Measurements from ENCODE around the gene CFAP299.
"Not testable (repeated sequence)": the region's sequence is repeated elsewhere in the genome, so short reads cannot be mapped to it uniquely, and the experiment has no call there.

CFAP299 gene

GRCh38 chr4:80613470-80613869 is 277.9 kb downstream of the CFAP299 start:
- no peak for DNase-seq

GRCh38 chr4:80614319-80614718 is 278.8 kb downstream of the CFAP299 start:
- no peak for DNase-seq

DNA sequence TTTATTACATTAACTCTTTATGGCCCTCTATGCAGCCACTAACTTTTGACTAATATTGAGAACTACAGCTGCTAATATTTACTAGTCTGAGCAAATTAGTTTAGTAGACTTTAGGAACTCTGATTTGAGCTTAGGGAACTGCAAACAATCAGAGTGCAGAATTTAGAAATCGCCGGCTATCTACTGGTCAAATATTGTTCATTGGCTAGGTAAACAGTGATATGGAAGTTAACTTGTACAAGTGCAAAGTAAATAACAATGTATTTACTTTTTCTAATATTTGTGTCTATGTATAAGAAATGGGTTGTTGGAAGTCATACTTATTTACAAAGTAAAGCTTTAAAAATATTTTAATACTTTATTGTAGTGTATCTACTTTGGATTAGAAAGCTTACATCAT is 279.6 kb downstream of the CFAP299 start:
- no peak for DNase-seq

DNA sequence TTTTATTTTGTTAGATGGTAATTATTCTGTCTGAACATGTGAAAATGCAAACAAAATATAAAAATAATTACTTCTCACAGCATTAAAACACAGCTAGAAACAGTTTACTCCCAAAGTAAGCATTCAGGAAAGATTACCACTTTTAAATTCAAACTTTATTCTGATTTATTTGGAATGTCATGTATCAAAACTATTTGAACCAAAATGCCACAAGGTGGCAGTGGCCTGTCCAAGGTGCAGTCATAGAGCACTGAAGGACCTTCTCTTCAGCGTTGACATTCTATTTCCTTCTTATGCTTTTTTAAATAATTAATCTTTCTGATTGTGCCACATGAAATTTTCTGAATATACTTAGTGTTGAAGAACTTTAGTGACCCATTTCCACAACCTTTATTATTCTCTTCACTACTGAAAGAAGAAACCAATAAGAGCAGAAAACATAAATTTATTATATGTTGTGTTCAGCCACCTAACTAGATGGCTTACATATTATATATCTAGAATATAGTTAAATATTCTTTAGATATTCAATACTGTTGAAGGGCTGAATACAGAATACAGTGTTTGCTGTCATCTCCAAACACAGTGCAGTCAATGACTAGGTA is 283.6 kb downstream of the CFAP299 start:
- DNase-seq = no peak

DNA sequence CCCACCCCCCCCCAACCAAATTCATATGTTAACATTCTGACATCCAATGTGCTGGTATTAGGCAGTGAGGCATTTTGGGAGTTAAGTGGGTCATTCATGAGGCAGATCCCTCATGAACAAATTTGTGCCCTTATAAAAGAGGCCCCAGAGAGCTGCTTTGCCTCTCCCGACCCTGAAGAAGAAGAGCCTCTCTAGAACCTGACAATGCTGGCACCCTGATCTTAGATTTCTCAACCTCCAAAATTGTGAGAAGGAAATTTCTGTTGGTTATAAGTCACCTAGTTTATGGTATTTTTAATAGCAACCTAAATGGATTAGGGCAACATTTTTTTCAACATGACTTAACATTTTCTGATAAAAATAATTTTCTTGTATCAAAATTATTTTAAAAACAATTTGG is 296.3 kb downstream of the CFAP299 start:
- no peak for DNase-seq

- no peak for DNase-seq
Measured at GRCh38 chr4:80637190-80637589, 301.7 kb downstream of the CFAP299 start.

GRCh38 chr4:80646061-80646460 is 310.5 kb downstream of the CFAP299 start:
- no peak for DNase-seq

GRCh38 chr4:80655662-80656061 is 320.1 kb downstream of the CFAP299 start:
- DNase-seq = no peak

DNA sequence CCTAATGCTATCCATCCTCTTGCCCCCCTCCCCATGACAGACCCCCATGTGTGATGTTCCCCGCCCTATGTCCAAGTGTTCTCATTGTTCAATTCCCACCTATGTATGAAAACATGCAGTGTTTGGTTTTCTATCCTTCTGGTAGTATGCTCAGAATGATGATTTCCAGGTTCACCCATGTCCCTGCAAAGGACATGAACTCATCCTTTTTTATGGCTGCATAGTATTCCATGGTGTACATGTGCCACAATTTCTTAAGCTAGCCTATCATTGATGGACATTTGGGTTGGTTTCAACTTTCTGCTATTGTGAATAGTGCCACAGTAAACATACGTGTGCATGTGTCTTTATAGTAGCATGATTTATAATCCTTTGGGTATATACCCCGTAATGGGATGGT is 334.6 kb downstream of the CFAP299 start:
- DNase-seq = not testable (repeated sequence)

DNA sequence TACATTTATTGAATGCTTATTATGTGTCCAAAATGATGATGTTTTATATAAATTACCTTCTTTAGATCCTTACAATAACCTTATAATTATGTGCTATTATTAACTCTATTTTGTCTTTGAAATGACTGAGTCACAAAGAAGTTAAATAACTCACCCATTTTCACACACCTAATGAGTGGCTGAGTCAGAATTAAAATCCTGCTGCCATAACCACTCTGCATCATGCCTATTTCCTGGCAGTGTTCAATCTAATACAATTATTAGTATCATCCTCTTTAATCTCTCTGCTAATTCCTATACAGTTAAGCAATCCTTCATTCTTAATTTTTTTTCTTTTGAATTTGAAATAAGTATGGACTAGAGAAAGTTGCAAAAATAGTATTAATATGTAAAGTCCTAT is 342.9 kb downstream of the CFAP299 start:
- DNase-seq = no peak

- no peak for DNase-seq
Measured at GRCh38 chr4:80680934-80681333, 345.4 kb downstream of the CFAP299 start.

GRCh38 chr4:80685214-80685613 is 349.7 kb downstream of the CFAP299 start:
- DNase-seq = no peak

GRCh38 chr4:80687736-80688135 is 352.2 kb downstream of the CFAP299 start:
- not testable (repeated sequence) for DNase-seq

GRCh38 chr4:80694171-80694570 is 358.6 kb downstream of the CFAP299 start:
- no peak for DNase-seq

DNA sequence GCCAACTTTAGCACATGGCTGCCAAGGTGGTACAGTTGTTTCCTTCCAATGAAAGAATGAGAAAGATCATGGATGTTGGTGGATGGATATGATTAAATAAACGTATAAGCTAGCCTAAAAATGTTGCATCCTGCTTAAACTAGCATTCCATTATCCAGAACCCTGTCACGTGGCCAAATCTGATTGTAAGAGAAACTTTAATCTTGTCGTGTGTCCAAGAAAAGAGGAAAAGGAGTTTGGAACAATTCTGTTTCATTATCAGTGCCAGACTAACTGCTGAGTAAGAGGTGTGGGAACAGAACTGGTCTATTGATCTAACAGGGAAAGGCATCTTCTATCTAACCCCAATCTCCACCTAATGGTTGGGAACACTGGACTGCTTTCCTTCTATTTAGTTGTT is 369.8 kb downstream of the CFAP299 start:
- DNase-seq = no peak

DNA sequence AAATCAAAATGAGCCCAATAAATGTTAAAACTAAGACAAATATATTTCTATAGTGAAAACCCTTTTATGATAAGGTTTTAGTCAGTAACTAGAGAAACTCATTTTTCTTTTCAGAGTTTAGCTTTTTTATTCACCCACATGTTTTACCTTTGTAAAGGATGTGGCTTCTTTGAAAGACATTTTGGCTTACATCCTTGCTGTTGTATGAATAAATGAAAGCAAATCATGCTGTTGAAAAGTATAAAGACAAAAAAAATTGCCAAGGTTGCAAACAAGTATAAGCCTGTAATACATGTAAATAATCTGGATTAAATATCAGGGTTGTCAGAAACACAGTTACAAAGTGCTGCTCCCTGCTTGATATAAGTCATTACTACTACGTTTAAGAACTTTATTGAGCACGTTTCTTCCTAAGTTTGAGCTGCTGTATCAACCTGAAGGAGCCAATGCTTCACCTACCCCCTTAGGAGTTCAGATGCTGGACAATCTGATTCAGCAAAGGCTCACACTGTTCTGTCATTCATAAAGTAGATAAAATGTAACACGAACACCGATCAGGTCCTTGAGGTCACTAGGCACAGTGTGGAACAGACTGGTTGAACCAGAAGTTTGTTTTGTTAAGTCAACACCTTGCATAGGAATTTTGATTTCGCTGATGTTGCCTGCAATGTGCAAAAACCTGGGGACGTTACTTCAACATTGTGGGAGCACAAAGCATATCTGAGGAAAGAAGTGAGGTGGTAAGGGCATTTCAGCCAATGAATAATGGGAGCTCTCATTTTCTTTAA is 373.7 kb downstream of the CFAP299 start:
- DNase-seq = no peak

- peak; percentile 51 for DNase-seq
Measured at GRCh38 chr4:80710748-80711451, 375.4 kb downstream of the CFAP299 start.

GRCh38 chr4:80711956-80712355 is 376.4 kb downstream of the CFAP299 start:
- no peak for DNase-seq

DNA sequence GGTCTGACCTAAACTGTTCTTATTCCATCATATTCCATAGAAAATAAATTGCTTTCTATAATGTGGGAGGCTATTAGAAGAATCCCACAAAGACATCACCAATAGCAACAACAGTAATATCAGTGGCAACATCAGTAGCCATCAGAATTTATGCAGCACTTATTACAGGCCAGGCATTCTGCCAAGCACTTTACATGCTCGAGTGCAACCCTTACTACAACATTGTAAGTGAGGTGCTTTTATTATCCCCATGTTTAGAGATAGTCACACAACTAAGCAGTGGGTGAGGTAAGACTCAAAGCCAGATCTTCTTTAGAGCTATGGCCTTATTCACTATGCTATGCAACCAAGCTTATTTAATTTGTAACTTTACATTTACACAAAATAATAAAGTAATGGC is 377.9 kb downstream of the CFAP299 start:
- DNase-seq = no peak

GRCh38 chr4:80717204-80717603 is 381.7 kb downstream of the CFAP299 start:
- no peak for DNase-seq

- no peak for DNase-seq
Measured at GRCh38 chr4:80726471-80726870, 390.9 kb downstream of the CFAP299 start.

DNA sequence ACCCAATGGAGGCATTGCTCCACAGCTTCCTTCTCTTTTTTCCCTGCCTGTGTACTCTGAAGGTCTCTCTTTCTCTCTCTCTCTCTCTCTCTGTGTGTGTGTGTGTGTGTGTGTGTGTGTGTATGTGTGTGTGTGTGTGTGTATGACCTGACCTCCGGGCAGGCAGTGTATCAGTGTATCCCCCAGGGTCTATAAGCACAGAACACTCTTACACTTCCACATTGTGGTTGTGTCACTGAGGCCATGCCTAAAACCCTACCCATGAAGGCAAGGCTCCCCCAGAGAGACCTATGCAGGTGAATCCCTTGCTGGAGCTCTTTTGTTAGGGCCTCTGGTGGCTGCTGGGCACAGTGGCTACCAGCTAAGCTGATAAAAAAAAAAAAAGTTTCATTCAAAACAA is 394.6 kb downstream of the CFAP299 start:
- DNase-seq = no peak

- DNase-seq = no peak
Measured at GRCh38 chr4:80731436-80731835, 395.9 kb downstream of the CFAP299 start.

GRCh38 chr4:80732010-80732409 is 396.5 kb downstream of the CFAP299 start:
- DNase-seq = no peak

Data from islet precursor cell (in vitro differentiated cells).